ENCODE measurements around the gene ADARB1.

GRCh38 chr21:45040157-45040711, 34.1 kb upstream of the ADARB1 start:
- TF ChIP-seq CTCF (optimal IDR thresholded peaks at IDR 0.05 in 1 of 3, IDR thresholded peaks at IDR 0.05 in 1 of 3, conservative IDR thresholded peaks at IDR 0.05 in 1 of 3; ENCODE audit: extremely low read depth in 1 of 3, insufficient read depth in 2 of 3, low read length in 3 of 3) (no peak), EZH2 (IDR thresholded peaks at IDR 0.05; ENCODE audit: low read length) (no peak)
